ENCODE data around the gene TM6SF1. TPM values are rescaled to one million over a fixed set of nuclear protein-coding genes. Genes with fewer than 3 reads are reported as not detected.
"Not testable (repeated sequence)": the region's sequence is repeated elsewhere in the genome, so short reads cannot be mapped to it uniquely, and the experiment has no call there.

Gene TM6SF1
- total RNA-seq, 4 donors from 2014 or later, result 7.8 to 19.9 (median 12.8) TPM

GRCh38 chr15:83078712-83079111, 28.7 kb upstream of the TM6SF1 start:
- TF ChIP-seq POLR2A (IDR thresholded peaks at IDR 0.05), result no peak
- no peak for TF ChIP-seq CTCF (IDR thresholded peaks at IDR 0.05)
- WGBS, 2 donors, result 74 to 78% methylated on average over 7 of the region's 7 CpGs
- Histone ChIP-seq H3K36me3 (no peaks in the 10 kb centered on the region), H3K9me3 (no peaks in the 10 kb centered on the region), H3K27me3 (no peaks in the 10 kb centered on the region), H3K4me3 (replicated peaks in 1 of 3) (no peak overlapping the region), H3K4me1 (no peaks in the 10 kb centered on the region), H3K27ac (no peak overlapping the region)
- intact Hi-C loops (cut with DNase I), result no loop called here
- DNase-seq, result no peak

GRCh38 chr15:83081256-83082014, 26.0 kb upstream of the TM6SF1 start:
- no peaks in the 10 kb centered on the region for H3K9me3 ChIP-seq
- H3K27me3 ChIP-seq, result no peaks in the 10 kb centered on the region
- H3K4me1 ChIP-seq, result no peaks in the 10 kb centered on the region
- no peak overlapping the region for H3K27ac ChIP-seq
- H3K4me3 ChIP-seq (replicated peaks in 1 of 3), result no peak overlapping the region
- intact Hi-C loops (cut with DNase I), result no loop called here
- WGBS, 2 donors, result 77 to 81% methylated on average over 5 of the region's 5 CpGs
- no peak for DNase-seq
- H3K36me3 ChIP-seq, result no peaks in the 10 kb centered on the region
- TF ChIP-seq POLR2A (IDR thresholded peaks at IDR 0.05) (no peak), CTCF (IDR thresholded peaks at IDR 0.05) (no peak)

GRCh38 chr15:83082730-83083386, 24.6 kb upstream of the TM6SF1 start:
- H3K4me1 ChIP-seq, result no peaks in the 10 kb centered on the region
- 73 to 74% methylated on average over 4 to 5 of the region's 5 CpGs for WGBS, 2 donors
- H3K27ac ChIP-seq, result no peak overlapping the region
- intact Hi-C loops (cut with DNase I), result no loop called here
- DNase-seq, result no peak
- H3K9me3 ChIP-seq, result no peaks in the 10 kb centered on the region
- no peak overlapping the region for H3K4me3 ChIP-seq (replicated peaks in 1 of 3)
- H3K27me3 ChIP-seq, result no peaks in the 10 kb centered on the region
- TF ChIP-seq POLR2A (IDR thresholded peaks at IDR 0.05), result no peak
- no peak for TF ChIP-seq CTCF (IDR thresholded peaks at IDR 0.05)
- no peaks in the 10 kb centered on the region for H3K36me3 ChIP-seq

- DNase-seq; H3K36me3 ChIP-seq; intact Hi-C loops (cut with DNase I); H3K4me3 ChIP-seq (replicated peaks in 1 of 3); H3K27me3 ChIP-seq; H3K9me3 ChIP-seq; H3K27ac ChIP-seq; H3K4me1 ChIP-seq: not testable (repeated sequence)
- WGBS, 2 donors, result 89 to 90% methylated on average over 3 of the region's 3 CpGs
Observed at GRCh38 chr15:83085461-83085860, 22.0 kb upstream of the TM6SF1 start.

- H3K27me3 ChIP-seq; H3K9me3 ChIP-seq; H3K27ac ChIP-seq; H3K36me3 ChIP-seq; intact Hi-C loops (cut with DNase I); DNase-seq; H3K4me1 ChIP-seq; H3K4me3 ChIP-seq (replicated peaks in 1 of 3): not testable (repeated sequence)
- 90 to 94% methylated on average over 8 of the region's 8 CpGs for WGBS, 2 donors
Observed at GRCh38 chr15:83085864-83086552, 21.4 kb upstream of the TM6SF1 start.

GRCh38 chr15:83087576-83087975, 19.9 kb upstream of the TM6SF1 start:
- no peak overlapping the region for H3K27ac ChIP-seq
- no peaks in the 10 kb centered on the region for H3K27me3 ChIP-seq
- no peaks in the 10 kb centered on the region for H3K36me3 ChIP-seq
- peaks cover 5 to 7% of the 10 kb centered on the region in 2 donors for H3K4me1 ChIP-seq
- H3K4me3 ChIP-seq (replicated peaks in 1 of 3), result no peak overlapping the region
- WGBS, 2 donors, result 76 to 86% methylated on average over 2 of the region's 2 CpGs
- DNase-seq, result no peak
- H3K9me3 ChIP-seq, result no peaks in the 10 kb centered on the region
- TF ChIP-seq POLR2A (IDR thresholded peaks at IDR 0.05) (no peak), CTCF (IDR thresholded peaks at IDR 0.05) (no peak)
- intact Hi-C loops (cut with DNase I), result no loop called here

Data from thyroid gland (tissue), 4 donors.